HuH-7 (cell line): Measurements from ENCODE around the gene USPL1.
"Not testable (repeated sequence)": the region's sequence is repeated elsewhere in the genome, so short reads cannot be mapped to it uniquely, and the experiment has no call there.

Experiments used
- DNase-seq: peaks from one replicate; pipeline ENCODE4 v3.0.0; 2011; ENCODE audit warnings: low spot score

USPL1 gene

GRCh38 chr13:30617315-30618185 lies at the start of gene USPL1:
Gene USPL1, plus strand, starts transcription at chr13:30617920. Its CDS starts 3,221 bp downstream, at chr13:30621141.
- peak; percentile 79 for DNase-seq

GRCh38 chr13:30569901-30570576 lies 47.7 kb upstream of the USPL1 start:
- DNase-seq, result no peak

GRCh38 chr13:30570691-30571090 lies 47.0 kb upstream of the USPL1 start:
- no peak for DNase-seq

- no peak for DNase-seq
Observed at GRCh38 chr13:30572859-30573275, 44.9 kb upstream of the USPL1 start.

- no peak for DNase-seq
Observed at GRCh38 chr13:30576528-30576927, 41.2 kb upstream of the USPL1 start.

GRCh38 chr13:30577401-30577852 lies 40.3 kb upstream of the USPL1 start:
- no peak for DNase-seq

GRCh38 chr13:30580852-30581502 lies 36.7 kb upstream of the USPL1 start:
- DNase-seq, result no peak

- no peak for DNase-seq
Observed at GRCh38 chr13:30581582-30581981, 36.1 kb upstream of the USPL1 start.

- DNase-seq, result no peak
Observed at GRCh38 chr13:30584051-30584731, 33.5 kb upstream of the USPL1 start.

- no peak for DNase-seq
Observed at GRCh38 chr13:30585748-30586262, 31.9 kb upstream of the USPL1 start.

GRCh38 chr13:30587231-30587630 lies 30.5 kb upstream of the USPL1 start:
- no peak for DNase-seq

GRCh38 chr13:30587739-30588138 lies 30.0 kb upstream of the USPL1 start:
- no peak for DNase-seq

- no peak for DNase-seq
Observed at GRCh38 chr13:30593001-30593400, 24.7 kb upstream of the USPL1 start.

- DNase-seq, result no peak
Observed at GRCh38 chr13:30600496-30600895, 17.2 kb upstream of the USPL1 start.

GRCh38 chr13:30601836-30602235 lies 15.9 kb upstream of the USPL1 start:
- DNase-seq, result no peak

- no peak for DNase-seq
Observed at GRCh38 chr13:30605052-30605451, 12.7 kb upstream of the USPL1 start.

GRCh38 chr13:30607186-30607585 lies 10.5 kb upstream of the USPL1 start:
- not testable (repeated sequence) for DNase-seq

GRCh38 chr13:30607908-30608307 lies 9.8 kb upstream of the USPL1 start:
- no peak for DNase-seq

- DNase-seq, result no peak
Observed at GRCh38 chr13:30608364-30608763, 9.4 kb upstream of the USPL1 start.

- no peak for DNase-seq
Observed at GRCh38 chr13:30610311-30610710, 7.4 kb upstream of the USPL1 start.

GRCh38 chr13:30615481-30615865 lies 2.2 kb upstream of the USPL1 start:
- no peak for DNase-seq
